ENCODE measurements around the gene DNAH12.
A peak's percentile ranks its signal among the peaks of the same experiment; 100 is the strongest.

The DNAH12 gene

GRCh38 chr3:57555306-57555705 is 11.2 kb upstream of the DNAH12 start:
- H3K36me3 ChIP-seq, result peaks cover 32% of the 10 kb centered on the region
- no peaks in the 10 kb centered on the region for H3K9me3 ChIP-seq (ENCODE audit: severe bottlenecking)
- no peaks in the 10 kb centered on the region for H3K27me3 ChIP-seq (ENCODE audit: insufficient read depth, low read depth, severe bottlenecking)
- no peak for TF ChIP-seq CTCF (IDR thresholded peaks at IDR 0.05; ENCODE audit: low read depth, low read length)
- DNase-seq, result no peak
- peak overlapping the region; percentile 47 for H3K4me3 ChIP-seq (ENCODE audit: low read depth, low read length)
- peak overlapping the region; percentile 95 for H3K27ac ChIP-seq

GRCh38 chr3:57546616-57547015 is 2.5 kb upstream of the DNAH12 start:
- Histone ChIP-seq H3K9me3 (ENCODE audit: severe bottlenecking) (no peaks in the 10 kb centered on the region), H3K27ac (no peak overlapping the region), H3K27me3 (ENCODE audit: insufficient read depth, low read depth, severe bottlenecking) (peaks cover 17% of the 10 kb centered on the region), H3K36me3 (no peaks in the 10 kb centered on the region), H3K4me3 (ENCODE audit: low read depth, low read length) (no peak overlapping the region)
- peak; percentile 66 for DNase-seq
- TF ChIP-seq CTCF (IDR thresholded peaks at IDR 0.05; ENCODE audit: low read depth, low read length), result no peak

DNA sequence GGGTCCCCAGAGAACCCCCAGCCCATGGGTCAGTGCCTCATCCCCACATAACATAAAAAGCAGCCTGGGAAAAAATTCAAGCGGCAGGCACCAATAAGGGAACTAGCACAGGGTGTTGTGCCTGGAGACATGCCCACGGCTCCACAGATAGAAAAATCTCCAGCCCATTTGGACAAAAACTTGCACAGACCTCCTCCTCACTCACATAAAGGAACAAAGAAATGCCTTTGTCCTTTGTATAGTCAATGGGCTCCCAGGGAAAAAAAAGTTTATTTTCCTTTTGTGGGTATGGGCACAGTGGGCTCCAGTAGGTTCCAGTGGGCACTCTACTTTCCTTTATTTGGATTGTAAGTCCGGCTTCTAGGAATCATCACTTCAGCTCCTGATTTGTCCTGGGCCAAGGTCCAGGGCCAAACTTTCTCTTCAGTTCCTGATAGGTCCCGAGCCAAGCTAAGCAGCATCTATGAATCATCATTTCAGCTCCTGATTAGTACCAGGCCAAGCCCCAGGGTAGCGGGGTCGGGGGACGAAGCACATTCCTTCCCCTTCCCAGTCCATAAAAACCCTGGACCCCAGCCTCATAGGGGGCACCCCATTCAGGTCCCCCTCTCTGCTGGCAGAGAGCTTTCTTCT is 1.6 kb upstream of the DNAH12 start:
- no peak for DNase-seq
- Histone ChIP-seq H3K4me3 (ENCODE audit: low read depth, low read length) (no peak overlapping the region), H3K27me3 (ENCODE audit: insufficient read depth, low read depth, severe bottlenecking) (peaks cover 17% of the 10 kb centered on the region), H3K27ac (no peak overlapping the region), H3K9me3 (ENCODE audit: severe bottlenecking) (no peaks in the 10 kb centered on the region), H3K36me3 (no peaks in the 10 kb centered on the region)
- TF ChIP-seq CTCF (IDR thresholded peaks at IDR 0.05; ENCODE audit: low read depth, low read length), result no peak

GRCh38 chr3:57538465-57538864 is 5.7 kb downstream of the DNAH12 start:
- Histone ChIP-seq H3K27me3 (ENCODE audit: insufficient read depth, low read depth, severe bottlenecking) (no peaks in the 10 kb centered on the region), H3K9me3 (ENCODE audit: severe bottlenecking) (no peaks in the 10 kb centered on the region), H3K4me3 (ENCODE audit: low read depth, low read length) (no peak overlapping the region), H3K36me3 (no peaks in the 10 kb centered on the region), H3K27ac (no peak overlapping the region)
- DNase-seq, result no peak
- TF ChIP-seq CTCF (IDR thresholded peaks at IDR 0.05; ENCODE audit: low read depth, low read length), result no peak

DNA sequence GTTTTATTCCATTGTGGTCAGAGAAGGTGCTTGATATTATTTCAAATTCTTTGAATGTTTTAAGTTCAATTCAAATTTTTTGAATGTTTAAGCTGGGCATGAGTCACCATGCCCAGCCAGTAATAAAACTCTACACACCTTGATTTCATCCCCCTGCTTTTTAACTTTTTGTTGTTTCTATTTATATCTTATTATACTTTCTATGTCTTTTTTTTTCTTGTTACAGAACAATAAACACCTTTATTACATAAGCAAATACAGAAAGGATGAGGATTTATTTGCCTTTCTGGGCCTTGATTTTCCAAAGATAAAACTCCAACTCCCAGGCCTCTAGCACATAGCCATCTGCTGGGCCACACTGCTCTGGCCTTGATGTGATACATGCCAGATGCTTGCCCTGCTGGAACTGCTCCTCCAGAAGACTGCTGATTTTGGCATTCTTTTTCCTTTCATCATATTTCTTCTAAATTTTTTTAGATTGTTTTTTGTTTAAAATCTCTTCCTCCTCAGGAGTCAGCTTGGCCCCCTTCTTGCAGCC is 14.0 kb downstream of the DNAH12 start:
- Histone ChIP-seq H3K9me3 (ENCODE audit: severe bottlenecking) (no peaks in the 10 kb centered on the region), H3K36me3 (no peaks in the 10 kb centered on the region), H3K4me3 (ENCODE audit: low read depth, low read length) (no peak overlapping the region), H3K27me3 (ENCODE audit: insufficient read depth, low read depth, severe bottlenecking) (no peaks in the 10 kb centered on the region), H3K27ac (no peak overlapping the region)
- no peak for TF ChIP-seq CTCF (IDR thresholded peaks at IDR 0.05; ENCODE audit: low read depth, low read length)
- no peak for DNase-seq
